NK-92 (cell line): ENCODE results near the gene FAM168A.

Experiments used
- DNase-seq: peaks from one replicate; lab custom pipeline; 2025; ENCODE audit not compliant: unreplicated experiment; lab: John Stamatoyannopoulos, UW

The FAM168A gene

DNA sequence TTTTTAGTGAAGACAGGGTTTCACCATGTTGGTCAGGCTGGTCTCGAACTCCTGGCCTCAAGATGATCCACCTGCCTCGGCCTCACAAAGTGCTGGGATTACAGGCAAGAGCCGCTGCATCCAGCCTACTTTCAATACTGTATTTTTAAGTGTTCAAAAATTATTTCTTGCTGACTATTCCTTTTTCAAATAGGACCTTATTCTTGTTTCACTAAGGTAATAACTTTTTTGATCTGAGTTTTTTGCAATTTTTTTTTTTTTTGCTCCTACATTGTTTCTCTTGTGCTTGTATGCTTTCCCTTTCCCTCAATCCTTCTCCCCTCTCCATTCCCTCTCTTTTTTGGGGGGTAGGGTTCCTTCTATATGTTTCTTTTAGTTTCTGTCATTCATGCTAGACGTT lies 73.1 kb downstream of the FAM168A start:
- no peak for DNase-seq

DNA sequence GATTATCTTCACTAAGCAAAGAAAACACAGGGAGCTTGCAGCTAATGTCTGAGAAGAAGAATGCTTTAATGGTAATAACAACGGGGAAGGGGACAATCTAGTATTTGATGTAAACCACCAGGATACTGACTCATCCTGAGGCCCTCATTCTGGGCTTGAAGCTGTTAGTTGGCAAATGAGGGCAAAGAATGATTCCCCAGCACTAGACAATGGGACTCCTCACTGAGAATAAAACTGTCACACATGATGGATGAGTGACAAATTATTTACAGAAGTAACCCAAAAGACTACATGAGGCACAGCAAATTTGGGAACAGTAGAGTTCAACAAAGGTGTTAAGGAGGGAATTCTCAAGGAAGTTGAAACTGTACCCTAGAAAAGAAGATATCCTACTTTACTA lies 76.3 kb downstream of the FAM168A start:
- DNase-seq: no peak

DNA sequence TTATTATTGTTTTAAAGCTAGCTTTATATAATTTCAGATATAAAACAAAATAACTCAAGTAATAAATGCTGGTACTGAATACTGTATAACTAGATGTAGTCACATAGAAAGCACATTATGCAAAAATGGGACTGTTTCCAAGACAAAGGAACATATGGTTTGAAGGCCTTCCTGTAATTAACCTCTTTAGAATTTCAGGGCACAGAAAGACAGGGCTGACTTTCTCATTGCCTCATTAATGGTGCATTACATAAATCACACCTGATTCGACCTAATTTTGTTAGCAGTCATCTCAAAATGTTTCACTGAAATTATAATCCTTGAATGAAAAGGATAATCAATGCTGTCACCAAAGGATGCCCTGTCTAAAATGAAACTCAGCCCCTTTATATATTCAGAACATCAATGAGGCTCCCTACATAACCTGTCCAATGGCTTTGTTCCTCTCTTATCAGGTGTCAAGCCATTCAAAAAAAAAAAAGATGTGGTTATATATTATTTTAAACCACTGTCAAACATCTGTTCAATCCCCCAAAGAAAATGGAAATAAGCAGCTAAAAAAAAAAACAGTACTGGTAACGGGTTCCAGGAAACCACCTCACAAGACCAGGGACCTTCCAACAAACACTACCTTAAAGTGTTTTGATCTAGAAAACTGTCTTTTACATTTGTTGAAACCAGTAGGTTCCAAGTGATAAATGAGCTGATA lies 77.4 kb downstream of the FAM168A start:
- no peak for DNase-seq

DNA sequence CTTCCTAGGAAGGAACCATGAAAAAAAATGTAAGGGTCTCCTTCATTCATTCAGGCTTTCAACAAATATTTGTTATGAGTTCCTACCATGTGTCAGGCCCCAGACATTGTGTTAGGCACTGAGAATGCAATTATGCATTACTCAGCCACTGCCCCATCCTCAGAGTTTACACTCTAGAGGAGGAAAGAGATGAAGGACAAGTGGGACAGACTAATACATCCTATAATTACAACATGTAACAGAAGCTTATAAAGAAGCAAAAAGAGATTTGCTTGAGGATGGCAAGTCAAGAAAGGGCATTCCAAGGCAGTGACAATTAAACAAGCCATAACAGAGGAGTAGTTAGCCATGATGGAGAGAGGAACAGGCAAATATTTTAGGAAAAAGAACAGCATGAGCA lies 78.6 kb downstream of the FAM168A start:
- no peak for DNase-seq

DNA sequence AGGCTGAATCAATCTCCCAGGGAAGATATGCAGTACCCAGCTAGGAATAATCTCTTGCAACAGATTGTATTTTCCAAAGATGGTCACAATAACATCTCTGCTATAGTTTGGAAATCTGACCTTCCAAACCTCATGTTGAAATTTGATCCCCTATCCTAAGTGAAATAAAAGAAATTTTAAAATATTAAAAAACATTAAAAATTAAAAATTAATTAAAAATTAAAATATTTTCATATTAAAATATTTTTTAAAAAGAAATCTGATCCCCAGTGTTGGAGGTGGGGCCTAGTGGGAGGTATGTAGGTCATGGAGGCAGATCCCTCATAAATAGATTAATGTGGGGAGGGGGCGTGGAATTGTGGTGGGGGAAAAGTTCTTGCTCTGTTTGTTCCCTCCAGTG lies 79.7 kb downstream of the FAM168A start:
- no peak for DNase-seq

DNA sequence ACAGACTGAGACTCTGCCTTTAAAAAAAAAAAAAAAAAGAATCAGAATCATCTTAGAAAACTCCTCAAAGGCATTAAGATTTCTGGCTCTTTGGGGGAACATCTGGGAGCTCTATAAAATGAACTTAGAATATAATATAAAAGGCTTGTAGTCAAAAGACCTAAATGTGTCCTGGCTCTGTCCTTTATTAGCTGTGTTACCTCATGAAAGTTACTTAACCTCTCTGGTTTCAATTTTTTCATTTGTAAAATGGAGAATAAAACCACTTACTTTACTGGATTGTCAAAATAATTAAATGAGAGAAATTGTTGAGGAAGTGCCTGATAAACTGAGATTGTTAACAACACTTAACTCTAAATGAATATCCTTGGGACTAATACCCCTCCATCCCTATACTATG lies 81.8 kb downstream of the FAM168A start:
- no peak for DNase-seq

DNA sequence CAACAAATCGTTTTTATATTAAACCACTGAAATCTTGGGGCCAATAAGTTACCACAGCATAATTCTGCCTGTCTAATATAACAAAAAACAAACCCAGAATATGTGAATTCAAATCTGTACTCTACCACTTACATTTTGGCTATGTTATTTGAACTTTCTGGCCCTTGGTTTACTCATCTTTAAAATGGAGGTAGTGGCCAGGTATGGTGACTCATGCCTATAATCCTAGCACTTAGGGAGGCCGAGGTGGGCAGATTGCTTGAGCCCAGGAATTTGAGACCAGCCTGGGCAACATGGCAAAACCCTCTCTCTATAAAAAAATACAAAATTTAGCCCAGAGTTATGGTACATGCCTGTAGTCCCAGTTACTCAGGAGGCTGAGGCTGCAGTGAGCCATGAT lies 84.2 kb downstream of the FAM168A start:
- DNase-seq: no peak

DNA sequence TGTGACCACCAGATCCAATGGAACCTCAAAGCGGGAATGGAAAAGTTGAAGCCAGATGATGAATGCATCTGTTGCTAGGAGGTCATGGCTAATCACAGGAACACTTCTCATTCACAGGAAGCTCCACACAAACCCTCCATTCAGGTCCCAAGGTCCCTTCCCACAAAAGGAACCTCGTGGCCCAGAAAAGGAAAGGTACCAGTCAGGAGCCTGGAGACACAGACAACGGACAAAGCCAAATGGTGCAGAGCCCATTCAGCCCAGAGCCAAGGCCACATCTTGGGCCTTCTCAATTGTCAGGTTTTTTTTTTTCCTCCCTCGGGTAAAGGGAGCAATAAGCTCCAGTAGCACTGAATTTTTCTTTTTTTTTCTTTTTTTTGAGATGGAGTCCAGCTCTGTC lies 87.0 kb downstream of the FAM168A start:
- no peak for DNase-seq

DNA sequence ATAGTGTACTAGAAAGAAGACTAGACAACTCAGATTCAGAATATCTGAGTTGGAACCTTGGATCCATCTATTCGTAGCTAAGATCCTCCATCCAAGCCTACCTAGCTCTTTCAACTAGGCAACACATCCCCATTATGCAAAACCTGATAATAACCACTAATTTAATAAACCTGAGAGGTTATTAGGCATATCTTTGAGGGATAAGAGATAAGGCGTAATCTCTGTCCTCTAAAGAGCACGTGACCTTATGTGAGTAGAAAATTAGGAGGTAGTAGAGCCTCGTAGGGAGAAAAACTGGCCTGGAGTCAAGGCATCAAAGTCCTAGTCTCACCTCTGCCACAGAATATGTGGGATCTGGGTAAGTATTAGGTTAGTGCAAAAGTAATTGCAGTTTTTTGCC lies 87.8 kb downstream of the FAM168A start:
- no peak for DNase-seq

DNA sequence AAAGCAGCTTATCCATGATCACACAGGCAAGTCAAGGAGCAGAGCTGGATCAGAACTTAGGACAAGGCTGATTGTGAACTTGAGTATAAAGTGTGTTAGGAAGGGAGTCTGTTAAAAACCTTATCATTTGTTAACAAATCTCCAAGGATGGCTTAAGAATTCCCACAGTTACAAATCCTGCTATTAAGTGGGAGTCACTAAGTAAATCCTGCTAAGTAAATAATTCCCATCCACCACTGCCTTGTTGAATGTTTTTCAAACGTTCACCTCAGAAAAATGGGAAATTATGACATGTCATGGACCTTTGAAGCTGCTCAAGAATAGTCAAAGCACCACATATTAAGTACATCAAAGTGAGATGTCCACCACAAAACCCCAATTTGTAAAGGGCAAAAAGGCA lies 88.7 kb downstream of the FAM168A start:
- no peak for DNase-seq

DNA sequence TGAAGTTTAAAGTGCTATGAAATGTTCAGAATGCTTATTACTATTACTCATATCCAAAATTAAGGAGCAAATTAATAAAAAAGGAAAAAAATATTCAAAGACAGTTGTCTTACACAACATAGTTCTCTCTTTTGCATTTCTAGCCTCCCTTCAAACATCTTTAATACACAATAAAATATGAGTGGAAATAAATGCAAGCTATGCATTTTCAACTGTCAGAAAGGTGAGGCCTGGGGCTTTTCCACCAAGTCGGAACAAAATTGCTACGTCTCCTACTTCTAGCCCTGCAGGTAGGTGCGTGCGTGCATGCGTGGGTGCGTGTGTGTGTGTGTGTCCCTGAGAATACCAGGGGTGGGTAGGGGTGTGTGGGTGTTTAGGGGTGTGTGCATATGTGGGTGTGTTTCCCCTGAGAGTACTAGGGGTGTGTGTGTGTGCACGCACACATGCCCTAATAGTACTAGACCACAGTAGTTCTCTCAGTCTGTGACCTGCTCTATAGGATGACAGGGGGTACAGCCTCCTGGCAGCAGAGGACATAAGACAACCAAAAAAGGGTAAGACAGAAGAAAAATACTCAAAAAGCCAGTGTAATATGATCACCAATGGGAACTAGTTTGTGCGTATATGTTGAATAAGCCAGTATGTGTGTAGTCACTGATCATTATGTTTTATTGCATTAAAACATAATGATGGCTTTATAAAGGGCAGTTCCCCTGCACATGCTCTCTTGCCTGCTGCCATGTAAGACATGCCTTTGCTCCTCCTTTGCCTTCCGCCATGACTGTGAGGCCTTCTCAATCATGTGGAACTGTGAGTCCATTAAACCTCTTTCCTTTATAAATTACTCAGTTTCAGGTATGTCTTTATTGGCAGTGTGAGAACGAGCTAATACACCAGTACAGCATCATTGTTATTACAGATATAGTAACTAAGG lies 89.4 kb downstream of the FAM168A start:
- no peak for DNase-seq

DNA sequence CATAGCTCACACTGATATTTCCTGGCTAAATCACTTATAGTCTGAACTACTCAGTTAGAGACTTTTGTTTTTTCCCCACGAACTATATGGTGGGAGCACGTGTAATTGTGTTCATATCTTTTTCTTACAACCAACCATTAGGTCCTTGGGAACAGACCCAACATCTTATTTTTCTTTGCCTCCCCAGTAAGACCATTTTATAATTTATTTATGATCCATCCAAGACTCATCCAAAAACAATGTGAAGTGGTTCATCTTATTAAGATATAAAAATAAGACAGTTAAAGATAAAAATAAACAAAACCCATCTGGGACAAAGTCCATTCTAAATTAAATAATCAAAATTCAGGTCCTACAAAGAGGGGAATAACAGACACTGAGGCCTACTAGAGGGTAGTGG lies 90.8 kb downstream of the FAM168A start:
- DNase-seq: no peak

DNA sequence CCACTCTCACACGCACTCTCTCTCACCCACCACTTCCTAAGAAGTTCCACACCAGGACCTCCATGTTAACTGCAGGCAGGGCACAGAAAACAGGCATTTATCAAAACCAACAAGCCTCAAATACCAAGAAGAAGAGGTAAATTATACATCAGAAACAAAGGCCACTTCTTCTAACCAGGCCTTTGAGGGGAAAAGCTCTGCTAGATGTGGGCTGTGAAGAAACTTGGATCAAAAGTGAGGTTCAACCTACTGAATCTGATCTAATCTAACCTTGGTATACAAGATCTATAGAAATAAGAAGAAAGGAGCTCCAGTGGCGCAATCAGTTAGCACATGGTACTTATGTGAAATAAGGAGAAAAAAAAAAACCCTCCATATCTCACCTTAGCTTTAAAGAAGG lies 91.9 kb downstream of the FAM168A start:
- DNase-seq: no peak

DNA sequence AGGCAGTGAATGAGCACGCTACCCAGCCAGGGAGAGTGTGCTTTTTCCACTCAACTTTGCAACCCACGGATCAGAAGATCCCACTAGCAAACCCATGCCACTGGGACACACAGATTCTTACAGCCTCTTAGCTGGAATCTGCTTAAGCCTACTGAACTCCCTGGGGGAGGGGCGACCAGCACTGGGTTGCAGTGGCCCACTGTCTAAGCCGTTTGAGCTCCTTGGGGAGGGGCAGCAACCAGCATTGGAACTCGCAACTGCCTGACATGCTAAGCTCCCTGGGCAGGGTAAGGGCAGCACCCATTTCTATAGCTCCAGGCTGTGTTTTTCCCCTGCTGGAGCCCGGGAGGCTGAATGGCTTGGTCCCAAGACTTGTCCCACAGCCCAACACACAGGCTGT lies 99.6 kb downstream of the FAM168A start:
- no peak for DNase-seq

DNA sequence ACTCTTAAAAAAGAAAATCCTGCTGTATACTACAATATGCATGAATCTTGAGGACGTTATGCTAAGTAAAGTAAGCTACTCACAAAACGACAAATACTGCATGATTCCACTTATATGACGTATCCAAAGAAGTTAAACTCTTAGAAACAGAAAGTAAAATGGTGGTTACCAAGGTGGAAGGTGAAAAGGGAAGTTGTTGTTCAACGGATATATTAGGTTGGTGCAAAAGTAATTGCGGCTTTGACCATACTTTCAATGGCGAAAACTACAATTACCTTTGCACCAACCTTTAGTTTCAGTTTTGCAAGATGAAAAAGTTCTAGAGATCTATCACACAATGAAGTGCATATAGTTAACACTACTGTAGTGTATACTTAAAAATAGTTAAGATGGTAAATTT lies 101.8 kb downstream of the FAM168A start:
- DNase-seq: no peak

DNA sequence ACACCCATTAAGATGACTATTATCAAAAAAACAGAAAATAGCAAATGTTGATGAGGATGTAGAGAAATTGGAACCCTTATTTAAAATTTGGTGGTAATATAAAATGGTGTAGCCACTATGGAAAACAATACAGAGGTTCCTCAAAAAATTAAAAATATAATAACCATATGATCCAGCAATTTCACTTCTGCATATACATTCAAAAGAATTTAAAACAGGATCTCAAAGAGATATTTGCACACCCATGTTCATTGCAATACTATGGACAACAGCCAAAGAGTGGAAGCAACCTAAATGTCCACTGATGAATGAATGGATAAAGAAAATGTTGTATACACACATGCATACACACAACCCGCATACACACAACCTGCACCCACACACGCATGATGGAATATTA lies 102.2 kb downstream of the FAM168A start:
- DNase-seq: no peak

DNA sequence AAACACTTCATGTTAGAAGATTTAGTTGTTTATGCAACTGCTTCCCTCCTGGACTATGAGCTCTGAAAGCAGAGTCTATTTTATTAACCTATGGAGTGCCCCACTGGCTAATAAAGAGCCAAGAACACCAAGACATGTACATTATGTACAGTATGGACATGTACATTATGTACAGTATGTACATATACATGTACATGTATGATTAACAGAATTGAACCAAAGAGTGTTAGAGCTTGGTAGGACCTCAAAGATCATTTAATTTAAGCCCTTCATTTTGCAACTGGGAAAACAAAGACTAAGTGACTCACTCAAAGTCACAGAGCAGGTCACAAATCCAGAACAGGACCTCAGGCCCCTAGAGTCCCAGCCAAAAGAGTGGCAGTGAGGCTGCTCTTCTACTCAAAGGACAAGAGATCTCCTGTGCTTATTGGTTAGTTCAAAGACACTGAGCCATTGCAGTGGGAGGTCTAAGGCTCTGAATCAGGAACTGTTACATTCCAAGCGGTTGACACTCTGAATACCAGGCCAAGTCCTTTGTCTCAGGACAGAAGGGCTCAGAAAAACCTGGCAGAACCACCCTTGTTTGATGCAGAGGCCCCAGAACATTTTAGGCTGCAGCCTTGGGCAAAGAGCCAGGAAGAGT lies 103.8 kb downstream of the FAM168A start:
- DNase-seq: no peak

DNA sequence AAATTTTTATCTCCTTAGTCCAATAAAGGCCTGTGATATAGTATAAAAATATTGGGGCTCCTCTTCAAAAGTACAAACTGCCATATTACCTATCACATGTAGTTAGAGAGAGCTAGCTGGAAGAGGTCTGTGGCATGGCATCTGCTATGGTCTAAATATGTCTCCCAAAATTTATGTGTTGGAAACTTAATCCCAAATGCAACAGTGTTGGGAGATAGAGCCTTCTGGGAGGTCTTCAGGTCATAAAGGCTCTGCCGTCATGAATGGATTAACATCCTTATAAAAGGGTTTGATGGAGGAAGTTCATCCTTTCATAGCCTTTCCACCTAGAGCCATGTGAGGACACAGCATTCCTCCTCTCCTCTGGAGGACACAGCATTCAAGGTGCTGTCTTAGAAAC lies 116.3 kb downstream of the FAM168A start:
- DNase-seq: no peak

DNA sequence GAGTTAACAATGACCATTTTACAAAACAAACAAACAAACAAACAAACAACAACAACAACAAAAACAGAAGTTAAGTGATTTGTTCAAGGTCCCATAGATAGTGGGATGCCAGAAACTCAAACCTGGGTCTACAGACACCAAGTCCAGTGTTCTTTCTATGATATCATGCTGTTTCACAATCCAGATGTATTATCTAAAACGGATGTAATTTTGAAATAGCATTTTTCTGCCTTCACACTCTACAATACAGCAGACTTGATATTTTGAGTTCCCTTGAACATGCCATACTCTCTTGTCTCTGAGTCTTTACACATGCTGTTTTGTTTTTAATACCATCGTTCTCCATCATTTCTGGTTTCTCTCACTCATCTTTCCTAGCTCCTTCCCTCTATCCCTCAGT lies 117.2 kb downstream of the FAM168A start:
- DNase-seq: no peak

DNA sequence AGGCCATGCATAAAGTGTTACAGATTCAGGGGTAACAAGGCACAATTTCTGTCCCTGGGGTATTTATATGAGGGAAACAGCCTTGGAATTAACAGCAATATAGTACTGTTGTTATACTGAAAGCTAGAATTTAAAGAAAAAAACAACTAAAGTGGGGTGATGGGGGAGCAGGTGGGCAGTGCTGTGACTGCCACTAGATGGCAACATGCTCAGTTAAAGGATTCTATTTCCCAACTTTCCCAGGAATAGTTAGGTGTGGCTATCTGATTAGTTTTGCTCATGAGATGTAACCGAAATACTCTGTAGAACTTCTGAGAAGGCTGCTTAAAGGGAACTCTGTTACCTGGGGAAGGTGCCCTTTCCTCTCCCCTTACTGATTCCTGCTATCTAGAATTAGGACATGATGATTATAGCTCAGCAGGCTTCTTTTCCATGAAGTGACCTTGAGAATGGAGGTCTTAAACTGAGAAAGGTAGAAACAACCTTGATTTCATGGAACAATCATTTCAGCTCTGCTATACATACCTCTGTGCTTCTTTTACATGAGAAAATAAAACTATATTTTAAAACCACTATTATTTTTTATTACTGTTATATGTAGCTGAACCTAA lies 119.1 kb downstream of the FAM168A start:
- DNase-seq: no peak

DNA sequence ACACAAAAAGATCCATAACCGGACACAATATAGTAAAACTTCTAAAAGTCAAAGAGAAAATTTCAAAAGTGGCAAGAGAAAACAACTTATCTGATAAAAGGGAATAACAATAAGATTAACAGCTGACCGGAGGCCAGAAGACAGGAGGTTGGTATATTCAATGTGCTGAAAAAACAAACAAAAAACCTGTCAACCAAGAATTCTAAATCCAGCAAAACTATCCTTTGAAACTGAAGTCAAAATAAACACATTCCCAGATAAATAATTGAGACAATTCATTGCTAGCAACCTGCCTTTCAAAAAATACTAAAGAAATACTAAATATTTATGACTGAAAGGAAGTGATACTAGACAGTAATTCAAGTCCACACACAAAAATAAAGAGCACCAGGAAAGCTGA lies 120.4 kb downstream of the FAM168A start:
- DNase-seq: no peak
